Measurements from ENCODE around the gene RAD51AP2. TPM values are rescaled to one million over a fixed set of nuclear protein-coding genes. Genes with fewer than 3 reads are reported as not detected.

Gene RAD51AP2
- total and polyA plus RNA-seq, 2 of the 8 experiments (the other 6 are each of a cell fraction or from before 2014, with no cell fraction given) = 0.02 to 0.20 TPM

DNA sequence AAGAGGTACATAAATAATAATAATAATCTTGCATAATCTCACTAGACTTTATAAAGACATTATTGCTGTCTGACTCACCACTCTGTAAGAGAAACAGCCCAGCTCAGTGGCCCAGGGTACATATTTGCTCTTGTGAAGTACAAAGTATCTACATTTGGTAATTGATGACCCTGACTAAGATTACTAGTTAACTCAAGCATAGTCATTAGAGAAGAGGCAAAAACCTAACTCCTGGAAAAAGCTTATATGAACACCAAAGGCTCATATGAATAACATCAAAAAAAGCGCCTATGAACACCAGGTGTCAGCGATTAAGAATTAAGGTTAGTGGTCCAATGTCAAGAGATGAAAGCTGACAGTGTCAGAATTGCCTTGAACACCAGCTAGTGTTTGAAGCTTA lies 38.4 kb downstream of the RAD51AP2 start:
- Histone ChIP-seq H2BK5ac (ENCODE audit: low read depth, low read length) (no peak overlapping the region), H2AK5ac (ENCODE audit: low read depth, low read length) (no peak overlapping the region), H4K5ac (ENCODE audit: insufficient read length, low read depth, low read length) (no peak overlapping the region), H3K23ac (ENCODE audit: insufficient read length) (no peak overlapping the region), H3K56ac (replicated peaks; ENCODE audit: insufficient read length, low read depth, low read length) (no peak overlapping the region), H2BK20ac (ENCODE audit: low read length) (no peak overlapping the region), H2BK15ac (ENCODE audit: low read length) (no peak overlapping the region), H3K4ac (replicated peaks; ENCODE audit: insufficient read length, low read depth, low read length) (no peak overlapping the region), H3K27me3 (replicated peaks in 1 of 4; ENCODE audit: control insufficient read depth in 3 of 4, extremely low read depth in 1 of 4, insufficient read depth in 3 of 4, low read length in 3 of 4) (no peaks in the 10 kb centered on the region), H3K23me2 (ENCODE audit: low read depth, low read length) (no peaks in the 10 kb centered on the region; the same call in 1 of the 2 replicates), H2BK12ac (ENCODE audit: low read depth, low read length) (no peak overlapping the region), H3K4me3 (ENCODE audit: extremely low read depth in 1 of 4, insufficient read depth in 2 of 4, low read depth in 3 of 4, low read length in 4 of 4) (no peak overlapping the region), H3K79me2 (ENCODE audit: control insufficient read depth in 1 of 2, insufficient read depth in 2 of 2, low read length in 2 of 2) (no peaks in the 10 kb centered on the region), H4K91ac (replicated peaks; ENCODE audit: insufficient read length, low read length) (no peak overlapping the region), H3K79me1 (ENCODE audit: low read depth, low read length) (no peaks in the 10 kb centered on the region), H3K4me2 (ENCODE audit: insufficient read depth in 1 of 2, low read depth in 2 of 2, low read length in 2 of 2) (no peak overlapping the region), H3K4me1 (replicated peaks in 1 of 4; ENCODE audit: control insufficient read depth in 3 of 4, insufficient read depth in 4 of 4, low read length in 3 of 4) (no peaks in the 10 kb centered on the region; a peak in 2 of 7 replicates), H2BK120ac (replicated peaks; ENCODE audit: low read depth, low read length) (no peak overlapping the region), H3K9ac (replicated peaks in 1 of 4; ENCODE audit: extremely low read depth in 1 of 4, low read depth in 3 of 4, low read length in 3 of 4) (no peak overlapping the region), H3K36me3 (ENCODE audit: control insufficient read depth in 2 of 4, insufficient read depth in 4 of 4, low read length in 3 of 4) (no peaks in the 10 kb centered on the region), H3K18ac (ENCODE audit: extremely low read depth, low read length) (no peak overlapping the region), H2AFZ (ENCODE audit: low read length) (no peak overlapping the region), H3K27ac (ENCODE audit: low read depth, low read length) (no peak overlapping the region), H4K20me1 (replicated peaks in 1 of 2; ENCODE audit: control insufficient read depth in 1 of 2, insufficient read depth in 2 of 2, low read length in 2 of 2) (no peaks in the 10 kb centered on the region), H3K14ac (ENCODE audit: insufficient read length) (no peak overlapping the region), H4K8ac (ENCODE audit: extremely low read depth, insufficient read depth, low read length) (no peak overlapping the region), H3K9me3 (ENCODE audit: insufficient read depth in 2 of 2, low read depth in 1 of 2, low read length in 1 of 2) (no peaks in the 10 kb centered on the region)
- FAIRE-seq = no peak
- POLR2A ChIA-PET (ENCODE audit: partially characterized antibody) = no interaction called here
- 88% methylated on average over 2 of the region's 2 CpGs; no CpG with 5 or more reads in 1 of the 2 experiments for WGBS, 2 experiments (ENCODE audit: extremely low coverage in 1 of 2, insufficient coverage in 1 of 2, insufficient read length in 1 of 2, insufficient replicate concordance in 2 of 2, low coverage in 1 of 2, low lambda C conversion rate in 2 of 2, missing lambda C conversion rate in 1 of 2)
- CTCF ChIA-PET (ENCODE audit: partially characterized antibody) = interaction anchor here (0.7 to 1.5 kb wide), 5 partner anchors 9 to 192 kb away, joined by 3 to 6 read pairs (median 3); no protein-coding TSS in a partner anchor
- DNase-seq (ENCODE audit: low read depth in 1 of 2, low spot score in 2 of 2) = no peak
- TF ChIP-seq NANOG (IDR thresholded peaks at IDR 0.05; ENCODE audit: insufficient read depth, low read depth, low read length, poor library complexity, severe bottlenecking) = no peak
- no peak for TF ChIP-seq YY1 (IDR thresholded peaks at IDR 0.05; ENCODE audit: low read depth, low read length)
- TF ChIP-seq BRCA1 (IDR thresholded peaks at IDR 0.05; ENCODE audit: low read depth, low read length) = no peak
- TF ChIP-seq NRF1 (IDR thresholded peaks at IDR 0.05; ENCODE audit: low read depth, low read length) = no peak
- TF ChIP-seq CHD1 (IDR thresholded peaks at IDR 0.05; ENCODE audit: low read depth, low read length) = no peak
- TF ChIP-seq POLR2A (IDR thresholded peaks at IDR 0.05; ENCODE audit: control extremely low read depth in 1 of 2, low read depth in 2 of 2, low read length in 2 of 2) = no peak
- TF ChIP-seq POU5F1 (IDR thresholded peaks at IDR 0.05; ENCODE audit: low read depth, low read length) = no peak
- no peak for TF ChIP-seq KDM4A (IDR thresholded peaks at IDR 0.05; ENCODE audit: low read depth, low read length, severe bottlenecking)
- TF ChIP-seq JUND (IDR thresholded peaks at IDR 0.05; ENCODE audit: low read length) = no peak
- no peak for TF ChIP-seq CEBPB (IDR thresholded peaks at IDR 0.05; ENCODE audit: low read depth, low read length)
- no peak for TF ChIP-seq PHF8 (conservative IDR thresholded peaks at IDR 0.05; ENCODE audit: low read depth, low read length)
- no peak for TF ChIP-seq EZH2 (IDR thresholded peaks at IDR 0.05; ENCODE audit: low read depth, low read length, severe bottlenecking)
- no peak for TF ChIP-seq SAP30 (IDR thresholded peaks at IDR 0.05; ENCODE audit: insufficient read depth, insufficient replicate concordance, low read length)
- TF ChIP-seq POLR2AphosphoS5 (IDR thresholded peaks at IDR 0.05; ENCODE audit: low read depth, low read length) = no peak
- no peak for TF ChIP-seq ZNF274 (IDR thresholded peaks at IDR 0.05; ENCODE audit: borderline replicate concordance, extremely low read depth, low read length)

Data from H1 (cell line).